NCI-H2081 (cell line): Measurements from ENCODE around the gene ESRRA.

Experiments
- DNase-seq, 2 experiments: peaks; one replicate each; lab custom pipeline; 2025; lab: John Stamatoyannopoulos, UW

The ESRRA gene

DNA sequence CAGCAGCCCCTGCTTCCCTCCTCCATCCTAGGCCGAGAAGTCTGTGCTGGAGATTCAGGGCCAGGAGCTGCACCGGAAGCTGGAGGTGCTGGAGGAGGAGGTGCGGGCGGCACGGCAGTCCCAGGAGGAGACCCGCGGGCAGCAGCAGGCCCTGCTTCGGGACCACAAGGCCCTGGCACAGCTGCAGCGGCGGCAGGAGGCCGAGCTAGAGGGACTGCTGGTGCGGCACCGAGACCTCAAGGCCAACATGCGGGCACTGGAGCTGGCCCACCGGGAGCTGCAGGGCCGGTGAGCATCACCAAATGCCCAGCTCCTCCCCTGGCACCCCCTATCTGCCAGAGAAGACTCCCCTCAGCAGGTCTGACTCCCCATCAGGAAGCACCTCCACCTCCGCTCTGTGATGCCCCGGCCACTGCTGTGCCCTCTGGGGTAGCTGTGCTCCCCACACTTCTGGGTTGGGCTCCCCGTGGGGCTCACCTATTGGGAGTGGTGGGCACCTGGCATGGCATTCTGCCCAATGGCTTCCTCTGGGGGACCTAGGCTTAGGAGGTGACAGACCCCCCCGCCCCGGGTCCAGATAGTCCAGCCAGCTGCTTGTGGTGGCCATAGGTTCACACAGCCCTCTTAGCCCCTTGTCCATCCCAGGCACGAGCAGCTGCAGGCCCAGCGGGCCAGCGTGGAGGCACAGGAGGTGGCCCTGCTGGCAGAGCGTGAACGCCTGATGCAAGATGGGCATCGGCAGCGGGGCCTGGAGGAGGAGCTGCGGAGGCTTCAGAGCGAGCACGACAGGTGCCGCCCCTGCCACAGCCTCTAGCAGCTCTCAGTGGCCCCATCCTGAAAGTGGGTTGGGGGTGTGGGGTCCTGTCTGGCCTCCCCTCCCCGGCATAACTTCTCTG lies 47.0 kb downstream of the ESRRA start:
- peak; percentile 62 to 79 for DNase-seq

DNA sequence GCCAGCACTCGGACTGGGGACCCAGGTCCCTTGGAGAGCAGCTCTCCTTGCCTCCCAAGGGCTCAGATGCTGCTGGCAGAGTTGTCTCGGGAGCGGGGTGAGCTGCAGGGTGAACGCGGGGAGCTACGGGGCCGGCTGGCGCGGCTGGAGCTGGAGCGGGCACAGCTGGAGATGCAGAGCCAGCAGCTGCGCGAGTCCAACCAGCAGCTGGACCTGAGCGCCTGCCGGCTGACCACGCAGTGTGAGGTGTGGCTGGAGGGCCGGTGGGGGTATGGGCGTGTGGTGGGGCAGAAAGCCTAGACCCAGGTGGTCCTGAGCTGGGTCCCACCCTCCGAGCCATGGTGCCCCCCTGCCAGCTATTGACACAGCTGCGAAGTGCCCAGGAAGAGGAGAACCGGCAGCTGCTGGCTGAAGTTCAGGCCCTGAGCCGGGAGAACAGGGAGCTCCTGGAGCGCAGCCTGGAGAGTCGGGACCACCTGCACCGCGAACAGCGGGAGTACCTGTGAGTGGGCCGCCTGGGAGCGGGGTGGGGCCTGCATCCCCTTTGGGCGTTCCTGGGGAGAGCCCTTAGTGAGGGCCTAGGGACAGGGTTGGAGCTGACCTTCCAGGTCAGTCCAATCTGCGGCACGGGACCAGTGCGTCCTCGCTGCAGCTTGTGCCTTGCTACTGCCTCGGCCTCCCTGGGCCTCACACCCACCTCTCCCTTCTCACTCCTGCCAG lies 47.8 kb downstream of the ESRRA start:
- DNase-seq: peak; percentile 68 to 87

GRCh38 chr11:64353715-64354506 lies 48.6 kb downstream of the ESRRA start:
- peak in 1 of 2 experiments; percentile 44 for DNase-seq

- peak; percentile 88 to 89 for DNase-seq
These were observed 50.0 kb downstream of the ESRRA start for GRCh38 chr11:64355078-64355940.

GRCh38 chr11:64356498-64357411 lies 51.4 kb downstream of the ESRRA start:
- peak in 1 of 2 experiments; percentile 22 for DNase-seq

- no peak for DNase-seq
These were observed 52.1 kb downstream of the ESRRA start for GRCh38 chr11:64357446-64357845.

GRCh38 chr11:64357904-64358535 lies 52.7 kb downstream of the ESRRA start:
- DNase-seq: no peak

GRCh38 chr11:64358536-64358906 lies 53.2 kb downstream of the ESRRA start:
- DNase-seq: no peak

GRCh38 chr11:64358907-64359711 lies 53.8 kb downstream of the ESRRA start, which contains the start of gene RPS6KA4:
Gene RPS6KA4, plus strand, starts transcription at chr11:64359162. Its CDS starts 74 bp downstream, at chr11:64359236.
- DNase-seq: peak; percentile 38 to 59

DNA sequence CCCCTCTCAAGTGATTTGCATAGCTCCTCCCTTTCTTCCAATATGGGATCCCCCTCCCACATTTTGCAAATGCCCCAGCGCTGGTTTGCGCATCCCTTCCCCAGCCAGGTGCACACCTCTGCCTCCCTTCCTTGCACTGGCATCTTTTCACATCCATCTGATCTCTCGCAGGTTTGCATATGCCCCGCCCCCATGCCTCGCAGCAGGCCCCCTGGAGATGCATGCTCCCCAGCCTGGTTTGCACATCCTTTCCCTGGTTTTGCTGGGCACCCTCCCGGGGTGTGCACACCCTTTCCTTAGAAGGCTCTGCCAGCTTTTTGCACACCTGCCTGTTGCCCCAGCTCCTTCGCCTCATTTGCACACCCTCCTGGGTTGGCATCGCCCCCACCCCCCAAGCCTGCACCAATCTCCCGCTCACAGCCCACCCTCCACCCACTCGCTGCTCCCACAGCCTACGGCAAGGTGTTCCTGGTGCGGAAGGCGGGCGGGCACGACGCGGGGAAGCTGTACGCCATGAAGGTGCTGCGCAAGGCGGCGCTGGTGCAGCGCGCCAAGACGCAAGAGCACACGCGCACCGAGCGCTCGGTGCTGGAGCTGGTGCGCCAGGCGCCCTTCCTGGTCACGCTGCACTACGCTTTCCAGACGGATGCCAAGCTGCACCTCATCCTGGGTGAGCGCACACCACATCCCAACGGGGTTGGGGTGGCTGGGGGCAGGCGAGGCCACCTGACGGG lies 54.6 kb downstream of the ESRRA start:
- peak in 1 of 2 experiments; percentile 33 for DNase-seq

- no peak for DNase-seq
These were observed 55.2 kb downstream of the ESRRA start for GRCh38 chr11:64360448-64360921.

DNA sequence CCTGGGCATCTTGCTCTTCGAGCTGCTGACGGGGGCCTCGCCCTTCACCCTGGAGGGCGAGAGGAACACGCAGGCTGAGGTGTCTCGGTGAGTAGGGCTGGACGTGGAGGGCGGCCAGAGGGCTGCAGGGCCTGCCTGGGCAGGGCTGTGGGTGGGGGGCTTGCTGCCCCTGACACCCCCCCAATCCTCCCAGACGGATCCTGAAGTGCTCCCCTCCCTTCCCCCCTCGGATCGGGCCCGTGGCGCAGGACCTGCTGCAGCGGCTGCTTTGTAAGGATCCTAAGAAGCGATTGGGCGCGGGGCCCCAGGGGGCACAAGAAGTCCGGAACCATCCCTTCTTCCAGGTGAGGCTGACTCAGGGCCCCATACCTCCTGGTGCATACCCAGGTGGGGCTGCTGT lies 56.3 kb downstream of the ESRRA start:
- DNase-seq: no peak

DNA sequence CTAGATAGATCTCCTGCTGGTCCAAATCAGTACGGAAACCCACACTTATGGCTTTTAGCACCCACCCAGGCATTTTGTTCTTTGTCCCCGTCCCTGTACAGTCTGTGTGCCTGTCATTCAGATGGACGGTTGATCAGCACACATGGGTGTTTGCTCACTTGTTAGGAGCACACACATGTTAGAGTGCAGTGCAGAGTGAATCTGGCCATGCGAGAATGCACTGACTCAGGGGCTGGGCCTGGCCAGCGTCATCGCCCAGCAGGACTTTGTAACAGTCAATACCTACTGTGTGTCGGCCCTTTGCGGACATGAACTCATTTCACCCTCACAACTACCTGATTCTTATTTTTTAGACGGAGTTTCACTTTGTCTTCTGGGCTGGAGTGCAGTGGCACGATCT lies 57.0 kb downstream of the ESRRA start:
- no peak for DNase-seq

DNA sequence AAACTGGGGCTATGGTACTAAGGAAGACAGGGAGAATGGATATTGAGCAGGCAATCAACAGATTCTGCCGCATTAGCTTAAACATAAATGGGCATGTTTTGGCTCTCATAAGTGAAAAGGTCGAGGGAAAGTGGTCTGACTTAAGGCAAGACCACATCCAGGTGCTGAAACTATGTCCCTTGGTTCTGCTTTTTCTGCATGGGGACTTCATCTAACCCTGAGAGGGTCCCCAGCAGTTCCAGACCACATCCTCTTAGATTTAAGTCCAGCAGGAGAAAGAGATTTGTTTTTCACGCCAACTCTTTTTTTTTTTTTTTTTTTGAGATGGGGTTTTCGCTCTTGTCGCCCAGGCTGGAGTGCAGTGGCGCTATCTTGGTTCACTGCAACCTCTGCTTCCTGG lies 59.1 kb downstream of the ESRRA start:
- no peak for DNase-seq

DNA sequence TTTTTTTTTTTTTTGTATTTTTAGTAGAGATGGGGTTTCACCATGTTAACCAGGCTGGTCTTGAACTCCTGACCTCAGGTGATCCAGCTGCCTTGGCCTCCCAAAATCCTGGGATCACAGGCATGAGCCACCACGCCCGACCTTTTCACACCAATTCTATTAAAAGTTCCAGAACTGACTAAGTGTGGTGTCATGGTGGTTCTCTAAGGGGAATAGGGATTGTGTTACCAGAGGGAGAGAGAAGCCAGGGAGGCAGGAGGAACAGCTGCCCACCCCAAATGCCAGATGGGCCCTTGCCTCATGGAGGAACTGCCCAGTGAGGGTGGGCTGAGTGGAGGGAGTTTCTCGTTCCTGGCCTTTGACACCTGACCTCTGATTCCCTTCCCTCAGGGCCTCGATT lies 59.6 kb downstream of the ESRRA start:
- no peak for DNase-seq
